ENCODE measurements around the gene SIM2.

DNA sequence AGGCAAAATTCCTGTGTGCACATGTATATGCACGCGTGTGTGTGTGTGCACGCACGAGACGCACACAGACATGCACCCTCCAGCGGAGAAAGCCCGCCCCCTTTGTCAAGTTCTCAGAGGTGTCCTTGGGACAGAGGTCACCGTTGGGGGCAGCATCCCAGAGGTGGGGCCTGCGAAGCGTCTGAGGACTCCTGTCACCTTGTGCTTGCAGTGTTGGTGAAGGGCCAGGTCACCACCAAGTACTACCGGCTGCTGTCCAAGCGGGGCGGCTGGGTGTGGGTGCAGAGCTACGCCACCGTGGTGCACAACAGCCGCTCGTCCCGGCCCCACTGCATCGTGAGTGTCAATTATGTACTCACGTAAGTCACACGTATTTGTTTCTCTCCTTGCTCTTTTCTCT, 42.6 kb downstream of the SIM2 start:
- TF ChIP-seq, protein P1, sequence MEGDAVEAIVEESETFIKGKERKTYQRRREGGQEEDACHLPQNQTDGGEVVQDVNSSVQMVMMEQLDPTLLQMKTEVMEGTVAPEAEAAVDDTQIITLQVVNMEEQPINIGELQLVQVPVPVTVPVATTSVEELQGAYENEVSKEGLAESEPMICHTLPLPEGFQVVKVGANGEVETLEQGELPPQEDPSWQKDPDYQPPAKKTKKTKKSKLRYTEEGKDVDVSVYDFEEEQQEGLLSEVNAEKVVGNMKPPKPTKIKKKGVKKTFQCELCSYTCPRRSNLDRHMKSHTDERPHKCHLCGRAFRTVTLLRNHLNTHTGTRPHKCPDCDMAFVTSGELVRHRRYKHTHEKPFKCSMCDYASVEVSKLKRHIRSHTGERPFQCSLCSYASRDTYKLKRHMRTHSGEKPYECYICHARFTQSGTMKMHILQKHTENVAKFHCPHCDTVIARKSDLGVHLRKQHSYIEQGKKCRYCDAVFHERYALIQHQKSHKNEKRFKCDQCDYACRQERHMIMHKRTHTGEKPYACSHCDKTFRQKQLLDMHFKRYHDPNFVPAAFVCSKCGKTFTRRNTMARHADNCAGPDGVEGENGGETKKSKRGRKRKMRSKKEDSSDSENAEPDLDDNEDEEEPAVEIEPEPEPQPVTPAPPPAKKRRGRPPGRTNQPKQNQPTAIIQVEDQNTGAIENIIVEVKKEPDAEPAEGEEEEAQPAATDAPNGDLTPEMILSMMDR (IDR thresholded peaks at IDR 0.05) = no peak
- TF ChIP-seq POLR2A (IDR thresholded peaks at IDR 0.05) = no peak
